HG02870 (cell line): ENCODE results near the gene KLHL7.
A peak's percentile ranks its signal among the peaks of the same experiment; 100 is the strongest.

Experiments used
- ATAC-seq: cut with Tn5 transposase; IDR thresholded peaks from one replicate; pipeline ENCODE4 v1.9.1; 2021; ENCODE audit warnings: mild to moderate bottlenecking, moderate library complexity; ENCODE audit not compliant: unreplicated experiment

KLHL7 gene

GRCh38 chr7:23105644-23106056, at the start of gene KLHL7:
Gene KLHL7, plus strand, starts transcription at chr7:23105785. Its CDS starts 242 bp downstream, at chr7:23106027.
- ATAC-seq: peak; percentile 93

- ATAC-seq: no peak
Measured at GRCh38 chr7:23058408-23059096, 47.0 kb upstream of the KLHL7 start.

DNA sequence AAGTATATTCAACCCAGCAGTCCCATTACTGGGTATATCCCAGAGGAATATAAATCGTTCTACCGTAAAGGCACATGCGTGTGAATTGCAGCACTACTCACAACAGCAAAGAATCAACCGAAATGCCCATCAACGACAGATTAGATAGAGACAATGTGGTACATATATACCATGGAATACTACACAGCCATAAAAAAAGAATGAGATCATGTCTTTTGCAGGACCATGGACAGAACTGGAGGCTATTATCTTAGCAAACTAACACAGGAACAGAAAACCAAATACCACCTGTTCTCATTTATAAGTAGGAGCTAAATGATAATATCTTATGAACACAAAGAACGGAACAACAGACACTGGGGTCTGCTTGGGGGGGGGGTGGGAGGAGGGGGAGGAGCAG, 44.3 kb upstream of the KLHL7 start:
- ATAC-seq: no peak

DNA sequence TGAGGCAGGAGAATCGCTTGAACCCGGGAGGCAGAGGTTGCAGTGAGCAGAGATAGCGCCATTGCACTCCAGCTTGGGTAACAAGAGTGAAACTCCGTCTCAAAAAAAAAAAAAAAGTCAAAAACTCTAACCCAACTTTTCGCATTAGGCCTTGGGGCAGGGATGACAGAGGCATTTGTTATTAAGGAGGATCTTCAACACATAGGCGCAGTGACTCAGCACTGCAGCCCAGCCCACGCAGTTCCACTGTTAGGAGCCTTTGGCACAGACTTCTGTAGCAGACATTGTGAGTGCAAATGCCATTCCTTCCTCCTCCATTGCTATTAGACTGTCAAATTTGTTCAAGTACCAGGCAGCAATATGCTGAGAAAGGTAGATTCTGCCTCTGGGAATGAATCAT, 43.1 kb upstream of the KLHL7 start:
- ATAC-seq: no peak

DNA sequence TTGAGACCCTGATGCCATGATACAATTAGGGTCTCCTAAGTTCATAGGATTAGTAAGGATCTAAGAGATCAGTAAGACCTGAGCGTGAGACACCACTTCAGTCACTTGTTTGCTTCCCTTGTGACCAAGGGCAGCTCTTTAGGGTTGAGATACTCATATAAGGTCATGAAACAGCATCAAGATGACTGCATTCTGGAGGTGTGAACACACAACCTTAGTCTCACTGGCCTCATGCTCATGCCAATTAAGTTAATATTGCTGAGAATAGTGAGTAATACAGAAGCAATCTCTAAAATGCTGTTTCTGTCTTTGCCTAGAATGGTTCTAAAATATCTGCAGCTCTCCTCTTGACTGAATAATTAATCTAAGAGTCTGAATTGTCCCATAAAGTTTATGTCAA, 39.6 kb upstream of the KLHL7 start:
- no peak for ATAC-seq

DNA sequence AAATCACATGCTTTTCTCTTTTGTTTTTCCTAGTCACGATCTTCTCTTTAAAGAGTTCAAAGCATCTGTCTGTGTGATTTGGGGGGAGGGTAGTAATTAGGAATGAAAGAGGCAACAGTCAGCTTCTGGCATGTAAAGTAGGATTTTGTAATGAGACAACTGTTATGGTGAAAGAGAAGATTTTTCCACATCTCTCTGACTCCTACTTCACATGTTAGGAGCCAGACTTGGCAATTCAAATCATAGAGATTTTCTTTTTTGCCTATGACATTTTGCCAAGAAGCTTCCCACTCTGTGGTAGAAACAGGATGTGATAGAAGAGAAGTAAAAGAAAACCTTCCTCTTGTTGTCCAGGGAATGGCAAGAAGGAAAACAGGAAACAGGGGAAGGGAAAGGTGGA, 38.3 kb upstream of the KLHL7 start:
- ATAC-seq: no peak

- ATAC-seq: no peak
Measured at GRCh38 chr7:23072048-23072447, 33.5 kb upstream of the KLHL7 start.

GRCh38 chr7:23072922-23073321, 32.7 kb upstream of the KLHL7 start:
- no peak for ATAC-seq

DNA sequence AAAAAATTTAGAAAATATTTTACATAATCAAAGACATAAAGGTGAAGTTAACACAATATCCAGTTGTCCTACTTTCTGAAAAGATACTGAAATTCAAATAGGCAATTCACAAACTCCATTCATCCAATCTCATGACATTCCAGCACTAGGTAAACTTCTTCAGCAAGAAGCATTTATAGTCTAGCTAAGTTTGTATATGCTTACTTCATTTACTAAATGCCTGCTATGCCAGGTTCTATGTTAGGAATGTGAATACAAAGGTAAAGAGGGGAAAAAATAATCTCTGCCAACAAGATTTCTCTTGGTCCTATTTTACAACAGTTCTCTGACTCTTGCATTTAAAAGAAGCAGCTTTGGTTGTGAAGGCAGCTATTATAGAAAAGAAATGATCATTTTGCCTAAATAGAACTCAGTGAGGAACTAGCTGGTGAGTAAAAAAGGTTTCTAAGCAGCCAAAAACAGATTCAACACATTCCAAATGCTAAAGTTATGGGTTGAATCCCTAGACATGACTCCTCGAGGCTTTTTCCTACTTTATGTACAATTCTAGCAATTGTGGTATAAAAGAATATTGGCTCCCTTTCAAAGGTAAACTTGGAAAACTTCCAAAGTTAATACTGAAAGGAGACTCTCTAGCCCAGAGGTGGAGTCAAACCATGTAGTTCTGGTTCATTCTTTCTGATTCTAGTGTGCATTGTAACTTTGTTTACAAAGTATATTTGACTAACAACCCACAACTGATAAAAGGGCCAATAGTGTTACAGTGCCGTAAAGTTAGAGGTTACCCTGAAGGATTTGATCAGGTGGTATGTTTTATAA, 30.9 kb upstream of the KLHL7 start:
- ATAC-seq: no peak

GRCh38 chr7:23075571-23075970, 30.0 kb upstream of the KLHL7 start:
- ATAC-seq: no peak

- no peak for ATAC-seq
Measured at GRCh38 chr7:23076772-23077171, 28.8 kb upstream of the KLHL7 start.

GRCh38 chr7:23093111-23093510, 12.5 kb upstream of the KLHL7 start:
- ATAC-seq: no peak

DNA sequence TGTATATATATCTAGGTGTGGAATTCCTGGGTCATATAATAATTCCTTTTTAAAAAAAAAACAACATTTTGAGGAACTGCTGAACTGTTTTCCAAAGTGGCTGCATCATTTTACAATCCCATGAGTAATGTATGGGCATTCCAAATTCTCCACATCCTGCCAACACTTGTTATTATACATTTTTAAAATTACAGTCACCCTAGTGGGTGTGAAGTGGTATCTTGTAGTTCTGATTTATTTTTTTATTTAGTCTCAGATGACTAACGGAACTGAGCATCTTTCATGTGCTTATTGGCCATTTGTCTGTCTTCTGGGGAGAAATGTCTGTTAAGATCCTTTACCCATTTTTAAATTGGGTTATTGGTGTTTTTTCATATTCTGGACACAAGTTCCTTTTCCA, 12.0 kb upstream of the KLHL7 start:
- ATAC-seq: no peak

DNA sequence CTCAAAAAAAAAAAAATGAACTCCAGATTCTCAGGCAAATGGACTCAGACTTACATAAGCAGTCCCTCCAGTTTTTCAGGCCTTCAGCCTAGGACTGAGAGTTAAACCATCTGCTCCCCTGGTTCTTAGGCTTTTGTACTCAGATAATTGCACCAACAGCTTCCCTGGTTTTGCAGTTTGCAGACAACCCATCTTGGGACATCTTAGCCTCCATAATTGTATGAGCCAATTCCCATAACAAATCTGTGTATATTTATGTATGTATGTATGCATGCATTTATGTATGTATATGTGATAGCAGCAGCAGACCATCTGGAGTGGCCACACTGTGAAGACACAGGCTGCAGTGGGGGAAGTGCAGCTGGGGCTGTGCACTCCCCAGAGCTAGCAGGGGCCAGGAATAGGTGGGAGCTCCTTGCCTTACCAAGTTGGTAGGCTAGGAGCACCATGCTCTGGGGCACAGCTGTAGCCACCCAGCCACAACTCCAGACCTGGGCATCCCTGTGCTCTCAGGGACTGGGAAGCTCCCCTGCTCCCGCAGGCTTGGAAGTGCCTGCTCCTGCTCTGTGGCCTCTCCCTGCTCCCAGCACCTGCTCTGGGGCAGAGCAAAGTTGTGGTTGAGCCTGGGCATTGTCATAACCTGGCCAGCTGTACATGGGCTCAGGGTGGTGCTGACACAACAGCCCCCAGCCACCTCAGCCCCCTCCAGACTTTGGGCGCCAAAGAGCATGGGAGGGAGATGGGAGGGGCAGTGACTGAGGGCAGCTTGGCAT, 8.9 kb upstream of the KLHL7 start:
- no peak for ATAC-seq

- ATAC-seq: no peak
Measured at GRCh38 chr7:23098029-23098428, 7.6 kb upstream of the KLHL7 start.

GRCh38 chr7:23098460-23098859, 7.1 kb upstream of the KLHL7 start:
- ATAC-seq: no peak

DNA sequence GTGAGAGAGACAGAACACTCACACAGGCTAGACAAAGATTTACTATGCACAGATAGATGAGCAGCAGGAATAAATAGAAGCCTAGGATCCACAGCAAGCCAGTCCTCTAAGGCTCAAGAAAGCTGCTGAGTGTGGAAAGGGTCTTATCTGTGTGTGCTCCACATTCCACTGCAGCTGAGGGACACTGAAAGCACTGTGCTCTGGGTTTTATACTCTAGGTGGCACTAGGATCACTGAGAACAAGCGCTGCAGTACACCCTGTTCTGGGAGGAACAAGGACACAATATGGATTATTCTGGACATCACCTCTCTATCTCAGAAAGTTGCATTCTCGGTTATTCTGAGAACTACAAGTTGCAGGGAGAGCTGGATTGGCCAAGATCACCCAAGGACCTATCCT, 4.9 kb upstream of the KLHL7 start:
- ATAC-seq: no peak

DNA sequence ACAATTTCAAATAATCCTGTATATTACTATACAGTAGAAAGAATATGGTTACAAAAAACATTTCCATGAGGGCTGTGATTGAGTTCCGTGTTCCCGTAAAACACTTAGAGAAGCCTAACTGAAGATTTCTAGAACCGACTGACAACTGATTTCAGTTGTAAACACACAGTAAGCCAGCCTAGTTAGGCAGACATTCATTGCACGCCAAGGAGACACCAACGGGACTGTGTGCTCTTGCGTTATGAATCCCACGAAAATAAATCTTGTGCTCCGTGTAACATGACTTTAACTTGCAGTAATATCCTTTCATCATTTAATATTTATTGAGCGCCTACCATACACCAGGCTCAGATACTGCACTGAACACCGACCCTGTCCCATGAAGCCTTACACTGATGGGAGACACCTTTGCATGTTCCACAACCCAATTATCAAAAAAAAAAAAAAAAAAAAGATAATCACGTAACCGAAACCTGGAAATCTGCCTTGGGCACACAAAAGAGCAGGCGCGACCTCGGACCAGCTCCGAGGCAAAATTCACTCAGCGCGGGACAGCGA, 420 bp upstream of the KLHL7 start:
- ATAC-seq: peak; percentile 27

GRCh38 chr7:23106057-23106822, 655 bp downstream of the KLHL7 start:
- peak; percentile 31 for ATAC-seq

- no peak for ATAC-seq
Measured at GRCh38 chr7:23106823-23107663, 1.5 kb downstream of the KLHL7 start.
